Neural cell (in vitro differentiated cells): ENCODE results near the gene FHL2. TPM values are rescaled to one million over a fixed set of nuclear protein-coding genes. Genes with fewer than 3 reads are reported as not detected.

Experiments used
- H2AFZ ChIP-seq: fragments of 200-600, 300-800 bp; sonication (generic), shearing (Covaris generic); 2 replicates; pipeline ENCODE4 v1.6.0; 2014; ENCODE audit warnings: low read depth, mild to moderate bottlenecking, antibody characterized with exemption, low read length, moderate library complexity
- H3F3A ChIP-seq: fragments of 200-600 bp; shearing (Covaris generic); 2 replicates; pipeline ENCODE4 v1.6.1; 2016; ENCODE audit warnings: mild to moderate bottlenecking, moderate library complexity, mixed read lengths, antibody characterized with exemption, low read length; ENCODE audit not compliant: insufficient read depth, poor library complexity, severe bottlenecking
- H3K27ac ChIP-seq: fragments of 200-600, 300-800 bp; sonication (generic), shearing (Covaris generic); 2 replicates; pipeline ENCODE4 v1.5.1; 2014; ENCODE audit warnings: mild to moderate bottlenecking, low read length, moderate library complexity
- H3K27me3 ChIP-seq: fragments of 300-800, 200-600 bp; sonication (generic), shearing (Covaris generic); 2 replicates; pipeline ENCODE4 v1.6.0; 2014; ENCODE audit warnings: mild to moderate bottlenecking, low read depth, low read length, moderate library complexity; ENCODE audit not compliant: insufficient read depth
- H3K36me3 ChIP-seq: fragments of 300-800, 200-600 bp; sonication (generic), shearing (Covaris generic); 2 replicates; pipeline ENCODE4 v1.5.1; 2014; ENCODE audit warnings: mild to moderate bottlenecking, antibody characterized with exemption, low read length, moderate library complexity; ENCODE audit not compliant: insufficient read depth
- H3K4me2 ChIP-seq: fragments of 300-800, 200-600 bp; sonication (generic), shearing (Covaris generic); 2 replicates; pipeline ENCODE4 v1.6.0; 2014; ENCODE audit warnings: mild to moderate bottlenecking, low read length
- H3K4me3 ChIP-seq: fragments of 300-800, 200-600 bp; sonication (generic), shearing (Covaris generic); 2 replicates; pipeline ENCODE4 v1.5.1; 2014; ENCODE audit warnings: mild to moderate bottlenecking, low read length, moderate library complexity
- H3K79me2 ChIP-seq: fragments of 200-600 bp; shearing (Covaris generic); replicated peaks from 2 replicates; pipeline ENCODE4 v1.6.0; 2014; ENCODE audit warnings: mild to moderate bottlenecking, low read length, moderate library complexity; ENCODE audit not compliant: insufficient read depth
- H3K9ac ChIP-seq: fragments of 300-800, 200-600 bp; sonication (generic), shearing (Covaris generic); 2 replicates; pipeline ENCODE4 v1.6.1; 2016; ENCODE audit warnings: mild to moderate bottlenecking, low read length, mixed read lengths
- H3K9me2 ChIP-seq: fragments of 200-600 bp; shearing (Covaris generic); 2 replicates; pipeline ENCODE4 v1.6.1; 2016; ENCODE audit warnings: mild to moderate bottlenecking, low read length, mixed read lengths; ENCODE audit not compliant: insufficient read depth
- H3K9me3 ChIP-seq: fragments of 200-600, 300-800 bp; sonication (generic), shearing (Covaris generic); 2 replicates; pipeline ENCODE4 v1.6.1; 2016; ENCODE audit warnings: mild to moderate bottlenecking, mixed run types, low read length, moderate library complexity, mixed read lengths
- H4K20me1 ChIP-seq: fragments of 200-600 bp; shearing (Covaris generic); 2 replicates; pipeline ENCODE4 v1.6.1; 2016; ENCODE audit warnings: mild to moderate bottlenecking, mixed run types; ENCODE audit not compliant: insufficient read depth
- EP300 ChIP-seq: fragments of 450-650 bp; conservative IDR thresholded peaks from 2 replicates; pipeline ENCODE4 v1.6.1; 2014; ENCODE audit warnings: antibody characterized with exemption, mild to moderate bottlenecking, moderate library complexity; ENCODE audit not compliant: poor library complexity, severe bottlenecking
- EZH2 ChIP-seq: fragments of 200-600, 300-800 bp; shearing (Covaris generic), sonication (generic); IDR thresholded peaks from 2 replicates; pipeline ENCODE4 v1.6.1; 2014; ENCODE audit warnings: antibody characterized with exemption, low read length, borderline replicate concordance, mild to moderate bottlenecking; ENCODE audit not compliant: insufficient read depth, poor library complexity, severe bottlenecking
- MXI1 ChIP-seq: fragments of 450-650 bp; conservative IDR thresholded peaks from 2 replicates; pipeline ENCODE4 v1.6.1; 2014; ENCODE audit warnings: antibody characterized with exemption, mild to moderate bottlenecking; ENCODE audit not compliant: poor library complexity, severe bottlenecking
- POLR2AphosphoS5 ChIP-seq: IDR thresholded peaks from 2 replicates; pipeline ENCODE4 v1.6.1; 2012
- RAD21 ChIP-seq: fragments of 450-650 bp; conservative IDR thresholded peaks from 2 replicates; pipeline ENCODE4 v1.6.1; 2014; ENCODE audit warnings: antibody characterized with exemption, mild to moderate bottlenecking, moderate library complexity
- REST ChIP-seq: IDR thresholded peaks from 2 replicates; pipeline ENCODE4 v1.6.1; 2012; ENCODE audit warnings: borderline replicate concordance
- SMC3 ChIP-seq: fragments of 450-650 bp; conservative IDR thresholded peaks from 2 replicates; pipeline ENCODE4 v1.6.1; 2014; ENCODE audit warnings: antibody characterized with exemption, mild to moderate bottlenecking, moderate library complexity; ENCODE audit not compliant: poor library complexity
- TAF1 ChIP-seq: IDR thresholded peaks from 2 replicates; pipeline ENCODE4 v1.6.1; 2012; ENCODE audit warnings: low read depth
- polyA plus RNA-seq: library from polyadenylated mRNA; depleted of rRNA; stranded (reverse); fragments of >200 nt; gene quantifications from 2 replicates; pipeline ENCODE4 v1.2.3, GENCODE V29; 2014
- TF ChIP-seq, protein P1 (sequence below): fragments of 450-650 bp; IDR thresholded peaks from 2 replicates; pipeline ENCODE4 v1.5.1; 2014; ENCODE audit warnings: antibody characterized with exemption, mild to moderate bottlenecking, moderate library complexity; ENCODE audit not compliant: poor library complexity, severe bottlenecking

FHL2 gene
- polyA plus RNA-seq, 1 donor from 2014 or later = 3.5 TPM

DNA sequence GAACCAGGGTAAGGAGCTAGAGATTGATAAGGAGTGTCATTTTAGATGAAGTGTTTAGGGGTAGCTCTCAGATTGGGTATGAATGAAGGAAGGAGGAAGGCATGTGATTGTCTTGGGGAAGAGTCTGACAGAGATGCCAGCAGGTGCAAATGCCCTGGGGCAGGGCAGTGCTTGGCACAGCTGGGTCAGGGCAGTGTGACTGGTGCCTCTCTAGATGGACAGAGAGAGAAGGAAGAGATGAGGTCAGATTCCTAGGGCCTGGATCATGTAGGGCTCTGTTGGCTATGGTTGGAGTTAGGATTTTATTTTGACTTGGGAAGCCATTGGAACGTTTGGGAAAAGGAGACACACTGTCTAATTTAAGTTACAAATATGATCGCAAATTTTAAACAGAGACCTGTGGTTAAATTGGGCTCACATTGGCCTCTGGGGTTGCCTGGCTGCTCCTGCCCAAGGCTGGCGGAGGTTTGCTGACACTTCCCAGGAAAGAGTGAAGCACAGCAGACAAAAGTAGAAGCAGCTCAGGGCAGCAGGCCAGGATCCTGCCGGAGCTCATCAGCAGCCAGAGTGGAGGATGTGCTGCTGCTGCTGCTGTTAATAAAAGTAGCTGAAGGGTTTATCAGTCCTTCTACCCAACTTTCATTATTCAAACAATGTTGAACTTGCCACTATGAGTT, 32.7 kb upstream of the FHL2 start:
- Histone ChIP-seq H3K4me3 (no peak overlapping the region), H3F3A (no peaks in the 10 kb centered on the region), H3K9ac (no peak overlapping the region), H3K27me3 (no peaks in the 10 kb centered on the region), H3K9me3 (no peaks in the 10 kb centered on the region), H3K36me3 (no peaks in the 10 kb centered on the region), H2AFZ (no peak overlapping the region), H3K4me2 (no peak overlapping the region), H4K20me1 (no peaks in the 10 kb centered on the region), H3K9me2 (no peaks in the 10 kb centered on the region), H3K79me2 (no peaks in the 10 kb centered on the region), H3K27ac (no peak overlapping the region)
- no peak for TF ChIP-seq EZH2
- TF ChIP-seq POLR2AphosphoS5 = no peak
- TF ChIP-seq SMC3 = no peak
- no peak for TF ChIP-seq EP300
- no peak for TF ChIP-seq RAD21
- TF ChIP-seq MXI1 = no peak
- TF ChIP-seq, protein P1, sequence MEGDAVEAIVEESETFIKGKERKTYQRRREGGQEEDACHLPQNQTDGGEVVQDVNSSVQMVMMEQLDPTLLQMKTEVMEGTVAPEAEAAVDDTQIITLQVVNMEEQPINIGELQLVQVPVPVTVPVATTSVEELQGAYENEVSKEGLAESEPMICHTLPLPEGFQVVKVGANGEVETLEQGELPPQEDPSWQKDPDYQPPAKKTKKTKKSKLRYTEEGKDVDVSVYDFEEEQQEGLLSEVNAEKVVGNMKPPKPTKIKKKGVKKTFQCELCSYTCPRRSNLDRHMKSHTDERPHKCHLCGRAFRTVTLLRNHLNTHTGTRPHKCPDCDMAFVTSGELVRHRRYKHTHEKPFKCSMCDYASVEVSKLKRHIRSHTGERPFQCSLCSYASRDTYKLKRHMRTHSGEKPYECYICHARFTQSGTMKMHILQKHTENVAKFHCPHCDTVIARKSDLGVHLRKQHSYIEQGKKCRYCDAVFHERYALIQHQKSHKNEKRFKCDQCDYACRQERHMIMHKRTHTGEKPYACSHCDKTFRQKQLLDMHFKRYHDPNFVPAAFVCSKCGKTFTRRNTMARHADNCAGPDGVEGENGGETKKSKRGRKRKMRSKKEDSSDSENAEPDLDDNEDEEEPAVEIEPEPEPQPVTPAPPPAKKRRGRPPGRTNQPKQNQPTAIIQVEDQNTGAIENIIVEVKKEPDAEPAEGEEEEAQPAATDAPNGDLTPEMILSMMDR = no peak
- no peak for TF ChIP-seq REST
- TF ChIP-seq TAF1 = no peak

DNA sequence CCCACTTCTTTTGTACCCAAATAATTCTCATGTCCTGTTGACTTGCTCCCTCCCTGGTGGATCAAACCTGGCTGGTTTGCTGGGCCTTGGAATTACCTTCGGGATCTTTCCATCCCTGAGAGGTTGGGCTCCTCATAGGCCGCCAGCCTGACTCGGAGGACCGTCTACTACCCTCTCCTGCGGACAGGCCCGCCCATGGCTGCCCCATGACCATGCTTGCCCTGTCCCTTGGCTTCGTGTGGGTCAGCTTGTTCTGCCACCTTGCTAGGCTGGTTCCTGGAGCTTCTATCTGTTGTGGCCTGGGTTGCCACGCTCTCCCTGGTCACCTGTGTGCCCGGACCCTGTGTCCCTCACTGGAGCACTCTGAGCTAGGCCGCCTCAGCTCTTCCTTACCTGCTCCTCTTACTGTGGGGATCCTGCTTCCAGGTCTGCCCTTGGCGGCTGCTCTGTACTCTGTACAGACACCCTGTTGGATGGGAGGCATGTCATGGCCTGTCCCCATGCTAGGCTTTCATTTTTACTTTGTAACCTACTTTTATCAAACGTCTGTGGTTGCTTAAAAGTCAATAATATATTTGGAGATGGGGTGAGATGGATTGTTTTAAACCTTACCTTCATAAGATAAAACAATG, 29.7 kb upstream of the FHL2 start:
- Histone ChIP-seq H3K4me3 (no peak overlapping the region), H3K27me3 (no peaks in the 10 kb centered on the region), H4K20me1 (no peaks in the 10 kb centered on the region), H3K79me2 (no peaks in the 10 kb centered on the region), H3K9ac (no peak overlapping the region), H3F3A (no peaks in the 10 kb centered on the region), H2AFZ (no peak overlapping the region), H3K9me2 (no peaks in the 10 kb centered on the region), H3K27ac (no peak overlapping the region), H3K36me3 (no peaks in the 10 kb centered on the region), H3K9me3 (no peaks in the 10 kb centered on the region), H3K4me2 (no peak overlapping the region)
- TF ChIP-seq EP300 = no peak
